Trophoblast cell (in vitro differentiated cells and primary cell): ENCODE measurements around the gene SLC6A11.

Experiments used
- DNase-seq, 2 donors: peaks; one replicate each; pipeline ENCODE4 v3.0.0-alpha.2; 2016
- H2AFZ ChIP-seq: 2 replicates; pipeline ENCODE4 v1.6.1; 2013; ENCODE audit warnings: low read length, moderate library complexity, mild to moderate bottlenecking; ENCODE audit not compliant: insufficient read depth, poor library complexity
- H2AK5ac ChIP-seq: 2 replicates; pipeline ENCODE4 v1.6.1; 2013; ENCODE audit warnings: mild to moderate bottlenecking, low read length
- H2BK120ac ChIP-seq: 2 replicates; pipeline ENCODE4 v1.6.1; 2013; ENCODE audit warnings: low read length, mild to moderate bottlenecking, moderate library complexity; ENCODE audit not compliant: insufficient read depth, poor library complexity
- H2BK12ac ChIP-seq: 2 replicates; pipeline ENCODE4 v1.6.1; 2013; ENCODE audit warnings: mild to moderate bottlenecking, low read length, moderate library complexity
- H2BK5ac ChIP-seq: 2 replicates; pipeline ENCODE4 v1.6.1; 2013; ENCODE audit warnings: low read length, low read depth, moderate library complexity, mild to moderate bottlenecking; ENCODE audit not compliant: poor library complexity
- H3K14ac ChIP-seq: 2 replicates; pipeline ENCODE4 v1.6.1; 2013; ENCODE audit warnings: mild to moderate bottlenecking, low read length
- H3K18ac ChIP-seq: 2 replicates; pipeline ENCODE4 v1.6.1; 2013; ENCODE audit warnings: mild to moderate bottlenecking, low read length
- H3K23ac ChIP-seq: 2 replicates; pipeline ENCODE4 v1.6.1; 2013; ENCODE audit warnings: low read length
- H3K27ac ChIP-seq: 2 replicates; pipeline ENCODE4 v1.5.1; 2013; ENCODE audit warnings: low read depth, mild to moderate bottlenecking, inconsistent platforms, low read length, moderate library complexity
- H3K27me3 ChIP-seq: 2 replicates; pipeline ENCODE4 v1.6.1; 2013; ENCODE audit warnings: inconsistent platforms, mild to moderate bottlenecking, low read length, moderate library complexity; ENCODE audit not compliant: insufficient read depth
- H3K36me3 ChIP-seq, 2 experiments: 1 replicate in 1 of 2; 2 replicates in 1 of 2; pipeline ENCODE4 v1.6.1; 2013; ENCODE audit warnings: low read length in 2 of 2, mild to moderate bottlenecking in 2 of 2, moderate library complexity in 1 of 2; ENCODE audit not compliant: insufficient read depth in 2 of 2, control insufficient read depth in 1 of 2
- H3K4ac ChIP-seq: 2 replicates; pipeline ENCODE4 v1.6.1; 2013; ENCODE audit warnings: low read depth, mild to moderate bottlenecking, low read length, moderate library complexity
- H3K4me1 ChIP-seq, 2 experiments: 1 replicate in 1 of 2; 2 replicates in 1 of 2; pipeline ENCODE4 v1.6.1; 2013; ENCODE audit warnings: low read length in 2 of 2, mild to moderate bottlenecking in 2 of 2, moderate library complexity in 1 of 2; ENCODE audit not compliant: insufficient read depth in 2 of 2, control insufficient read depth in 1 of 2
- H3K4me2 ChIP-seq: 2 replicates; pipeline ENCODE4 v1.6.1; 2013; ENCODE audit warnings: inconsistent platforms, mild to moderate bottlenecking, low read length, moderate library complexity
- H3K4me3 ChIP-seq: 2 replicates; pipeline ENCODE4 v1.5.1; 2013; ENCODE audit warnings: mild to moderate bottlenecking, low read depth, low read length, inconsistent platforms
- H3K79me1 ChIP-seq: one replicate; pipeline ENCODE4 v1.6.1; 2013; ENCODE audit warnings: low read length
- H3K79me2 ChIP-seq: 2 replicates; pipeline ENCODE4 v1.6.1; 2013; ENCODE audit warnings: low read length, mild to moderate bottlenecking; ENCODE audit not compliant: control insufficient read depth, insufficient read depth, poor library complexity
- H3K9ac ChIP-seq: 2 replicates; pipeline ENCODE4 v1.6.1; 2013; ENCODE audit warnings: mild to moderate bottlenecking, low read length
- H3K9me3 ChIP-seq: 2 replicates; pipeline ENCODE4 v1.6.1; 2013; ENCODE audit warnings: low read depth, mild to moderate bottlenecking, control low read depth, inconsistent platforms, low read length; ENCODE audit not compliant: insufficient read depth
- H4K12ac ChIP-seq: 2 replicates; pipeline ENCODE4 v1.6.1; 2013; ENCODE audit warnings: low read depth, mild to moderate bottlenecking, low read length, moderate library complexity
- H4K8ac ChIP-seq: 2 replicates; pipeline ENCODE4 v1.6.1; 2013; ENCODE audit warnings: low read depth, mild to moderate bottlenecking, low read length, moderate library complexity
- H4K91ac ChIP-seq: one replicate; pipeline ENCODE4 v1.6.1; 2013; ENCODE audit warnings: low read depth, mild to moderate bottlenecking, low read length, moderate library complexity
- WGBS: extraction: QIAGEN DNeasy Blood & Tissue Kit; methylation state at CpG from one replicate; pipeline ENCODE4 v1.1.7; 2013; ENCODE audit warnings: missing lambda C conversion rate; ENCODE audit not compliant: insufficient read length, insufficient coverage; ENCODE audit errors: extremely low coverage; 5-methylcytosine and 5-hydroxymethylcytosine counted together

SLC6A11 gene

GRCh38 chr3:10873415-10873814, 57.4 kb downstream of the SLC6A11 start:
- no peak overlapping the region for H2BK12ac ChIP-seq
- H3K27ac ChIP-seq = no peak overlapping the region
- no peak overlapping the region for H2BK5ac ChIP-seq
- DNase-seq = no peak
- no peak overlapping the region for H3K4me3 ChIP-seq
- H3K9ac ChIP-seq = no peak overlapping the region
- no peak overlapping the region for H4K91ac ChIP-seq
- no peak overlapping the region for H3K4me2 ChIP-seq
- H3K79me2 ChIP-seq = no peaks in the 10 kb centered on the region
- no peak overlapping the region for H3K18ac ChIP-seq
- H2BK120ac ChIP-seq = no peak overlapping the region
- H3K9me3 ChIP-seq = peaks cover 1% of the 10 kb centered on the region
- no peak overlapping the region for H3K23ac ChIP-seq
- peaks cover 4% of the 10 kb centered on the region for H3K27me3 ChIP-seq
- H3K79me1 ChIP-seq = no peaks in the 10 kb centered on the region
- WGBS = 88% methylated on average over 5 of the region's 5 CpGs
- no peaks in the 10 kb centered on the region for H3K4me1 ChIP-seq
- no peak overlapping the region for H3K14ac ChIP-seq
- H4K8ac ChIP-seq = no peak overlapping the region
- no peak overlapping the region for H4K12ac ChIP-seq
- H3K4ac ChIP-seq = no peak overlapping the region
- no peaks in the 10 kb centered on the region for H3K36me3 ChIP-seq
- H2AFZ ChIP-seq = no peak overlapping the region
- no peak overlapping the region for H2AK5ac ChIP-seq

GRCh38 chr3:10875914-10876313, 59.9 kb downstream of the SLC6A11 start:
- Histone ChIP-seq H3K36me3 (no peaks in the 10 kb centered on the region), H4K12ac (no peak overlapping the region), H2BK12ac (no peak overlapping the region), H2BK5ac (no peak overlapping the region), H3K14ac (no peak overlapping the region), H3K27ac (no peak overlapping the region), H3K4me1 (no peaks in the 10 kb centered on the region), H3K18ac (no peak overlapping the region), H3K23ac (no peak overlapping the region), H3K79me1 (no peaks in the 10 kb centered on the region), H3K4me2 (no peak overlapping the region), H2BK120ac (no peak overlapping the region), H3K4me3 (no peak overlapping the region), H3K9me3 (peaks cover 1% of the 10 kb centered on the region), H2AFZ (no peak overlapping the region), H4K91ac (no peak overlapping the region), H3K9ac (no peak overlapping the region), H4K8ac (no peak overlapping the region), H2AK5ac (no peak overlapping the region), H3K4ac (no peak overlapping the region), H3K79me2 (no peaks in the 10 kb centered on the region), H3K27me3 (peaks cover 4% of the 10 kb centered on the region)
- no CpG with 5 or more reads among the region's 3 CpGs for WGBS
- no peak for DNase-seq

- H2AK5ac ChIP-seq = no peak overlapping the region
- H3K23ac ChIP-seq = no peak overlapping the region
- no peak overlapping the region for H3K9ac ChIP-seq
- no peak overlapping the region for H2BK120ac ChIP-seq
- no peak overlapping the region for H3K4me2 ChIP-seq
- H3K79me1 ChIP-seq = no peaks in the 10 kb centered on the region
- H3K14ac ChIP-seq = no peak overlapping the region
- H4K91ac ChIP-seq = no peak overlapping the region
- H3K27me3 ChIP-seq = peaks cover 4% of the 10 kb centered on the region
- H3K79me2 ChIP-seq = no peaks in the 10 kb centered on the region
- H2BK5ac ChIP-seq = no peak overlapping the region
- no peak overlapping the region for H3K27ac ChIP-seq
- no peak overlapping the region for H3K4me3 ChIP-seq
- no peak overlapping the region for H2BK12ac ChIP-seq
- H3K9me3 ChIP-seq = peaks cover 1% of the 10 kb centered on the region
- no peak overlapping the region for H3K18ac ChIP-seq
- no peak overlapping the region for H2AFZ ChIP-seq
- DNase-seq = no peak
- no peak overlapping the region for H3K4ac ChIP-seq
- no peak overlapping the region for H4K12ac ChIP-seq
- WGBS = no CpG with 5 or more reads among the region's 4 CpGs
- no peaks in the 10 kb centered on the region for H3K4me1 ChIP-seq
- H3K36me3 ChIP-seq = no peaks in the 10 kb centered on the region
- H4K8ac ChIP-seq = no peak overlapping the region
Measured at GRCh38 chr3:10876661-10877060, 60.6 kb downstream of the SLC6A11 start.

GRCh38 chr3:10882851-10883250, 66.8 kb downstream of the SLC6A11 start:
- no peak overlapping the region for H3K4me2 ChIP-seq
- H3K9ac ChIP-seq = no peak overlapping the region
- no peak for DNase-seq
- H2BK5ac ChIP-seq = no peak overlapping the region
- H3K23ac ChIP-seq = no peak overlapping the region
- H3K79me2 ChIP-seq = no peaks in the 10 kb centered on the region
- no CpG with 5 or more reads among the region's 14 CpGs for WGBS
- no peak overlapping the region for H4K91ac ChIP-seq
- no peak overlapping the region for H3K27ac ChIP-seq
- H2AFZ ChIP-seq = no peak overlapping the region
- no peaks in the 10 kb centered on the region for H3K79me1 ChIP-seq
- no peaks in the 10 kb centered on the region for H3K27me3 ChIP-seq
- no peak overlapping the region for H2BK120ac ChIP-seq
- no peak overlapping the region for H3K4me3 ChIP-seq
- H3K4me1 ChIP-seq = no peaks in the 10 kb centered on the region
- H3K18ac ChIP-seq = no peak overlapping the region
- no peak overlapping the region for H4K12ac ChIP-seq
- H4K8ac ChIP-seq = no peak overlapping the region
- H2BK12ac ChIP-seq = no peak overlapping the region
- H3K14ac ChIP-seq = no peak overlapping the region
- H3K9me3 ChIP-seq = no peaks in the 10 kb centered on the region
- H3K4ac ChIP-seq = no peak overlapping the region
- no peaks in the 10 kb centered on the region for H3K36me3 ChIP-seq
- no peak overlapping the region for H2AK5ac ChIP-seq
